Psoas muscle (tissue), 8 donors: ENCODE results near the gene RAB3IL1. TPM values are rescaled to one million over a fixed set of nuclear protein-coding genes. Genes with fewer than 3 reads are reported as not detected.

ENCODE experiments used
- ATAC-seq, 4 donors: fragments of 200-7000 bp; cut with Tn5 transposase; one replicate each; pipeline ENCODE4 v1.9.1; 2020; ENCODE audit warnings: moderate library complexity in 3 of 4, mild to moderate bottlenecking in 2 of 4
- DNase-seq, 2 donors: peaks; one replicate each; pipeline ENCODE4 v3.0.0-alpha.2; 2020
- H3K27ac ChIP-seq: fragments of 200-600 bp; one replicate; pipeline ENCODE4 v1.8.0; 2022
- H3K27me3 ChIP-seq, 3 donors: fragments of 200-600 bp in 1 of 3; one replicate each; pipeline versions ENCODE4 v1.6.1 to v1.8.0; 2013 to 2022; ENCODE audit warnings: low read length in 2 of 3, mild to moderate bottlenecking in 2 of 3, moderate library complexity in 1 of 3; ENCODE audit not compliant: insufficient read depth in 3 of 3
- H3K36me3 ChIP-seq, 2 donors: fragments of 200-600 bp in 1 of 2; one replicate each; pipeline versions ENCODE4 v1.6.1 to v1.8.0; 2013 to 2022; ENCODE audit warnings: low read depth in 1 of 2, mild to moderate bottlenecking in 1 of 2, moderate library complexity in 1 of 2; ENCODE audit not compliant: insufficient read depth in 1 of 2
- H3K4me1 ChIP-seq: fragments of 200-600 bp; one replicate; pipeline ENCODE4 v1.8.0; 2022
- H3K4me3 ChIP-seq: fragments of 200-600 bp; one replicate; pipeline ENCODE4 v1.8.0; 2022; ENCODE audit warnings: mild to moderate bottlenecking
- H3K9me3 ChIP-seq: fragments of 200-600 bp; one replicate; pipeline ENCODE4 v1.8.0; 2022
- CTCF ChIP-seq: fragments of 200-600 bp; IDR thresholded peaks from one replicate; pipeline ENCODE4 v1.8.0; 2022; ENCODE audit warnings: antibody characterized with exemption
- WGBS, 3 donors: extraction: QIAGEN DNeasy Blood & Tissue Kit; methylation state at CpG; one replicate each; pipeline versions ENCODE4 v1.1.6 to v1.1.7; 2013; 5-methylcytosine and 5-hydroxymethylcytosine counted together
- intact Hi-C, 2 donors: fragments of 100-400 bp; cut with DNase I; formaldehyde crosslinking; loops; one replicate each; pipeline versions ENCODE4 v1.11.0 to v1.14.2; 2022
- polyA plus RNA-seq, 3 donors: library from polyadenylated mRNA; stranded (reverse); fragments of 200-250 nt; gene quantifications; one replicate each; pipeline ENCODE4 v1.2.3, GENCODE V29; 2013
- total RNA-seq, 4 donors: library from RNA; stranded (reverse); fragmentation: NEBNext Ultra II Directional in 2 of 4; extraction: Animal tissue kit (Norgen Biotek cat#: 25700) in 2 of 4; gene quantifications; one replicate each; pipeline versions ENCODE4 v1.2.1 to v1.2.4, GENCODE V29; 2021 to 2023
- donor health status: healthy with polysubstance abuse.
- donor health status: DM: no; HTN: no; CAD: no; lungs with moderate emphysema.
- donor health status: Bipolar disorder and iron deficiency.
- donor health status: healthy.
- donor health status: DM: yes; HTN: yes; CAD: no.
- donor health status: DM: no; HTN: no; CAD: no.
- donor health status: DM: no; HTN: no; CAD: no.
- donor health status: DM: yes; HTN: yes; CAD: no.

RAB3IL1 gene
- total and polyA plus RNA-seq, 7 donors, result 1.7 to 5.9 (median 4.9) TPM

GRCh38 chr11:61870541-61871031 lies 46.8 kb downstream of the RAB3IL1 start:
- H3K4me3 ChIP-seq, result peak overlapping the region; percentile 20
- intact Hi-C loops, result loop anchor here (1.0 to 5.0 kb wide), 2 partner anchors 73 to 77 kb away; no protein-coding TSS in a partner anchor
- TF ChIP-seq CTCF, result no peak
- 27 to 48% (median 28%) methylated on average over 10 of the region's 10 CpGs for WGBS, 3 donors
- no peaks in the 10 kb centered on the region for H3K9me3 ChIP-seq
- no peaks in the 10 kb centered on the region for H3K27me3 ChIP-seq
- DNase-seq (peak in 1 of 2 donors; percentile 52), ATAC-seq (peak in 1 of 4 donors; percentile 20)
- peaks cover 0 to 16% of the 10 kb centered on the region in 2 donors for H3K36me3 ChIP-seq
- H3K4me1 ChIP-seq, result peaks cover 7% of the 10 kb centered on the region
- peak overlapping the region; percentile 30 for H3K27ac ChIP-seq

GRCh38 chr11:61869708-61870451 lies 47.5 kb downstream of the RAB3IL1 start:
- Histone ChIP-seq H3K4me3 (no peak overlapping the region), H3K27ac (no peak overlapping the region), H3K4me1 (peaks cover 7% of the 10 kb centered on the region), H3K9me3 (no peaks in the 10 kb centered on the region), H3K27me3 (no peaks in the 10 kb centered on the region), H3K36me3 (peaks cover 0 to 13% of the 10 kb centered on the region in 2 donors)
- intact Hi-C loops, result loop anchor here in 1 of 2 donors (5.0 kb wide), 1 partner anchor 73 kb away; no protein-coding TSS in a partner anchor
- 70 to 76% (median 73%) methylated on average over 21 of the region's 21 CpGs for WGBS, 3 donors
- no peak for TF ChIP-seq CTCF
- DNase-seq (peak in 1 of 2 donors; percentile 53), ATAC-seq (no peak)

GRCh38 chr11:61869429-61869707 lies 48.0 kb downstream of the RAB3IL1 start:
- intact Hi-C loops, result no loop called here
- peaks cover 0 to 13% of the 10 kb centered on the region in 2 donors for H3K36me3 ChIP-seq
- no peak overlapping the region for H3K27ac ChIP-seq
- H3K4me3 ChIP-seq, result no peak overlapping the region
- no peak for TF ChIP-seq CTCF
- ATAC-seq, result no peak
- H3K27me3 ChIP-seq, result no peaks in the 10 kb centered on the region
- 71 to 81% (median 79%) methylated on average over 3 to 4 of the region's 4 CpGs for WGBS, 3 donors
- DNase-seq, result no peak
- H3K9me3 ChIP-seq, result no peaks in the 10 kb centered on the region
- H3K4me1 ChIP-seq, result peaks cover 7% of the 10 kb centered on the region

- ATAC-seq (no peak), DNase-seq (peak in 1 of 2 donors; percentile 50)
- WGBS, 3 donors, result 81 to 90% (median 85%) methylated on average over 11 to 14 of the region's 14 CpGs
- peaks cover 0 to 12% of the 10 kb centered on the region in 2 donors for H3K36me3 ChIP-seq
- H3K4me1 ChIP-seq, result peaks cover 5% of the 10 kb centered on the region
- H3K27ac ChIP-seq, result no peak overlapping the region
- H3K27me3 ChIP-seq, result no peaks in the 10 kb centered on the region
- H3K9me3 ChIP-seq, result no peaks in the 10 kb centered on the region
- intact Hi-C loops, result no loop called here
- no peak overlapping the region for H3K4me3 ChIP-seq
- no peak for TF ChIP-seq CTCF
Observed at GRCh38 chr11:61868571-61869428, 48.6 kb downstream of the RAB3IL1 start.
